IMR-90 (cell line): Measurements from ENCODE around the gene NRF1. TPM values are rescaled to one million over a fixed set of nuclear protein-coding genes. Genes with fewer than 3 reads are reported as not detected.

Experiments used
- ATAC-seq: fragments of 200-7000 bp; cut with Tn5 transposase; 2 replicates; pipeline ENCODE4 v1.9.1; 2020; ENCODE audit warnings: low read depth, mild to moderate bottlenecking, moderate library complexity
- BruUV-seq: library from RNA; stranded (reverse); fragments of 400-500 nt; replicated peaks from 2 replicates; lab custom pipeline; 2021; lab: Mats Ljungman, UMichigan
- CTCF ChIA-PET: fragments of 300-600 bp; formaldehyde crosslinking; extraction: SDS; loops from one replicate; lab custom pipeline; 2021; ENCODE audit warnings: antibody characterized with exemption; lab: Yijun Ruan, JAX
- POLR2A ChIA-PET: fragments of 300-600 bp; sonication (Branson Sonifier 250); formaldehyde crosslinking; loops from one replicate; lab custom pipeline; 2022; ENCODE audit warnings: antibody characterized with exemption; ENCODE audit not compliant: unreplicated experiment; lab: Charles Lee
- DNase-seq: peaks from one replicate; pipeline ENCODE4 v3.0.0; 2013
- H2AFZ ChIP-seq: replicated peaks from 2 replicates; pipeline ENCODE3; 2013; ENCODE audit warnings: low read length, mild to moderate bottlenecking; ENCODE audit not compliant: poor library complexity
- H2AK5ac ChIP-seq: 2 replicates; pipeline ENCODE4 v1.6.1; 2013; ENCODE audit warnings: low read depth, low read length, inconsistent platforms
- H2AK9ac ChIP-seq: replicated peaks from 2 replicates; pipeline ENCODE3; 2013; ENCODE audit warnings: mild to moderate bottlenecking, low read depth, low read length, moderate library complexity; ENCODE audit not compliant: poor library complexity
- H2BK120ac ChIP-seq: 2 replicates; pipeline ENCODE4 v1.6.1; 2013; ENCODE audit warnings: low read depth, low read length, inconsistent platforms
- H2BK15ac ChIP-seq: 3 replicates; pipeline ENCODE4 v1.6.1; 2013; ENCODE audit warnings: low read depth, low read length, inconsistent platforms
- H2BK20ac ChIP-seq: 2 replicates; pipeline ENCODE4 v1.6.1; 2013; ENCODE audit warnings: low read depth, mild to moderate bottlenecking, inconsistent platforms, low read length, moderate library complexity
- H2BK5ac ChIP-seq: 2 replicates; pipeline ENCODE4 v1.6.1; 2013; ENCODE audit warnings: mild to moderate bottlenecking, low read depth, low read length, inconsistent platforms; ENCODE audit not compliant: poor library complexity, severe bottlenecking
- H3K14ac ChIP-seq: replicated peaks from 2 replicates; pipeline ENCODE4 v1.6.1; 2013; ENCODE audit warnings: low read depth, low read length, inconsistent platforms
- H3K18ac ChIP-seq: 2 replicates; pipeline ENCODE4 v1.6.1; 2013; ENCODE audit warnings: low read depth, low read length, control low read depth
- H3K23ac ChIP-seq: 2 replicates; pipeline ENCODE4 v1.6.1; 2013; ENCODE audit warnings: low read depth, low read length, inconsistent platforms
- H3K27ac ChIP-seq: 2 replicates; pipeline ENCODE4 v1.5.1; 2013; ENCODE audit warnings: mild to moderate bottlenecking, control low read depth, low read length; ENCODE audit not compliant: insufficient read depth
- H3K27me3 ChIP-seq: 2 replicates; pipeline ENCODE4 v1.6.1; 2013; ENCODE audit warnings: low read length; ENCODE audit not compliant: control insufficient read depth, insufficient read depth
- H3K36me3 ChIP-seq: 2 replicates; pipeline ENCODE4 v1.6.1; 2013; ENCODE audit warnings: low read length, mixed read lengths; ENCODE audit not compliant: control insufficient read depth, insufficient read depth
- H3K4ac ChIP-seq: 2 replicates; pipeline ENCODE4 v1.6.1; 2013; ENCODE audit warnings: low read depth, low read length, inconsistent platforms
- H3K4me1 ChIP-seq: 2 replicates; pipeline ENCODE4 v1.6.1; 2013; ENCODE audit warnings: low read length, mixed read lengths; ENCODE audit not compliant: control insufficient read depth, insufficient read depth
- H3K4me2 ChIP-seq: 2 replicates; pipeline ENCODE4 v1.6.1; 2013; ENCODE audit warnings: low read depth, mild to moderate bottlenecking, control low read depth, low read length, moderate library complexity
- H3K4me3 ChIP-seq: 2 replicates; pipeline ENCODE4 v1.5.1; 2013; ENCODE audit warnings: low read depth, mild to moderate bottlenecking, control low read depth, low read length, moderate library complexity; ENCODE audit not compliant: insufficient read depth
- H3K56ac ChIP-seq: 2 replicates; pipeline ENCODE4 v1.6.1; 2013; ENCODE audit warnings: low read length, inconsistent platforms; ENCODE audit not compliant: insufficient read depth; ENCODE audit errors: extremely low read depth
- H3K79me1 ChIP-seq, 2 experiments: 2 replicates each; pipeline ENCODE4 v1.6.1; 2013; ENCODE audit warnings: low read length in 2 of 2, inconsistent platforms in 1 of 2, low read depth in 1 of 2
- H3K9ac ChIP-seq: 2 replicates; pipeline ENCODE4 v1.6.1; 2013; ENCODE audit warnings: low read depth, low read length, control low read depth
- H3K9me1 ChIP-seq: 2 replicates; pipeline ENCODE4 v1.6.1; 2013; ENCODE audit warnings: low read length, inconsistent platforms; ENCODE audit not compliant: insufficient read depth
- H3K9me3 ChIP-seq: 2 replicates; pipeline ENCODE4 v1.6.1; 2013; ENCODE audit warnings: low read length; ENCODE audit not compliant: control insufficient read depth, insufficient read depth
- H4K20me1 ChIP-seq: 2 replicates; pipeline ENCODE4 v1.6.1; 2013; ENCODE audit warnings: low read length, inconsistent platforms; ENCODE audit not compliant: insufficient read depth
- H4K5ac ChIP-seq: 2 replicates; pipeline ENCODE4 v1.6.1; 2013; ENCODE audit warnings: mild to moderate bottlenecking, low read depth, low read length, control low read depth
- H4K8ac ChIP-seq, 2 experiments: 2 replicates each; pipeline ENCODE4 v1.6.1; 2013; ENCODE audit warnings: low read depth in 2 of 2, low read length in 2 of 2, control low read depth in 1 of 2, inconsistent platforms in 1 of 2
- H4K91ac ChIP-seq: 2 replicates; pipeline ENCODE4 v1.6.1; 2013; ENCODE audit warnings: low read depth, low read length, inconsistent platforms; ENCODE audit not compliant: insufficient read depth
- BHLHE40 ChIP-seq: fragments of 150-350 bp; IDR thresholded peaks from 2 replicates; pipeline ENCODE4 v1.6.1; 2016; ENCODE audit warnings: mild to moderate bottlenecking, low read depth, low read length
- CEBPB ChIP-seq: IDR thresholded peaks from 2 replicates; pipeline ENCODE4 v1.6.1; 2012; ENCODE audit warnings: low read depth, low read length, improper control_type of control experiment
- CHD1 ChIP-seq: IDR thresholded peaks from 2 replicates; pipeline ENCODE4 v1.6.1; 2012; ENCODE audit warnings: low read depth, low read length, improper control_type of control experiment
- FOS ChIP-seq: fragments of 150-350 bp; IDR thresholded peaks from 2 replicates; pipeline ENCODE4 v1.6.1; 2016; ENCODE audit warnings: low read depth, low read length
- MAFK ChIP-seq: IDR thresholded peaks from 2 replicates; pipeline ENCODE4 v1.6.1; 2012; ENCODE audit warnings: low read depth, low read length, improper control_type of control experiment
- MAZ ChIP-seq: IDR thresholded peaks from 2 replicates; pipeline ENCODE4 v1.6.1; 2012; ENCODE audit warnings: low read depth, mild to moderate bottlenecking, low read length, improper control_type of control experiment, moderate library complexity, borderline replicate concordance
- MXI1 ChIP-seq: IDR thresholded peaks from 2 replicates; pipeline ENCODE4 v1.6.1; 2012; ENCODE audit warnings: low read depth, mild to moderate bottlenecking, low read length, moderate library complexity, borderline replicate concordance
- NFE2L2 ChIP-seq: fragments of 150-350 bp; IDR thresholded peaks from 2 replicates; pipeline ENCODE4 v1.6.1; 2016; ENCODE audit warnings: low read depth, mild to moderate bottlenecking, low read length
- POLR2A ChIP-seq: IDR thresholded peaks from 2 replicates; pipeline ENCODE4 v1.6.1; 2012; ENCODE audit warnings: mild to moderate bottlenecking, low read depth, low read length
- RAD21 ChIP-seq: IDR thresholded peaks from 2 replicates; pipeline ENCODE4 v1.6.1; 2012; ENCODE audit warnings: low read length, improper control_type of control experiment
- RCOR1 ChIP-seq: IDR thresholded peaks from 2 replicates; pipeline ENCODE4 v1.6.1; 2012; ENCODE audit warnings: mild to moderate bottlenecking, low read length, improper control_type of control experiment; ENCODE audit not compliant: insufficient replicate concordance
- RFX5 ChIP-seq: IDR thresholded peaks from 2 replicates; pipeline ENCODE4 v1.8.0; 2012; ENCODE audit warnings: low read depth, mild to moderate bottlenecking, low read length, moderate library complexity
- SMC3 ChIP-seq: fragments of 150-350 bp; IDR thresholded peaks from 2 replicates; pipeline ENCODE4 v1.6.1; 2016; ENCODE audit warnings: low read depth, mild to moderate bottlenecking, antibody characterized with exemption, low read length, moderate library complexity
- WGBS, 2 experiments: methylation state at CpG; one replicate each; pipeline versions ENCODE4 v1.1.5 to v1.1.7; 2013; ENCODE audit warnings: missing lambda C conversion rate in 2 of 2; ENCODE audit not compliant: insufficient read length in 1 of 2; ENCODE audit errors: extremely low coverage in 2 of 2; 5-methylcytosine and 5-hydroxymethylcytosine counted together
- dilution Hi-C: fragments of 300-500 bp; cut with HindIII; formaldehyde crosslinking; loops from one replicate; pipeline ENCODE4 v1.14.3; 2018; ENCODE audit warnings: low sequenced_read_pairs; ENCODE audit not compliant: unreplicated experiment
- in situ Hi-C: fragments of 300-500 bp; cut with MboI; formaldehyde crosslinking; loops from 3 replicates; pipeline ENCODE4 v1.14.3; 2019; ENCODE audit warnings: low sequenced_read_pairs, inconsistent platforms, mixed read lengths
- intact Hi-C: fragments of 100-400 bp; cut with micrococcal nuclease; formaldehyde crosslinking; loops from 2 replicates; pipeline ENCODE4 v1.10.0; 2022
- polyA plus RNA-seq, 3 experiments: library from polyadenylated mRNA; depleted of rRNA; stranded (reverse); fragments of >200 nt; gene quantifications; 2 replicates each; pipeline ENCODE4 v1.2.3, GENCODE V29; 2012; ENCODE audit warnings: low replicate concordance in 1 of 3
- total RNA-seq: library from RNA; depleted of rRNA; stranded (reverse); fragments of >200 nt; gene quantifications from 2 replicates; pipeline ENCODE4 v1.2.3, GENCODE V29; 2012
- TF ChIP-seq, protein P1 (sequence below): conservative IDR thresholded peaks from 2 replicates; pipeline ENCODE4 v1.5.1; 2012; ENCODE audit warnings: mild to moderate bottlenecking, low read depth, low read length, improper control_type of control experiment
- TF ChIP-seq, protein P2 (sequence below): fragments of 150-350 bp; IDR thresholded peaks from 2 replicates; pipeline ENCODE4 v1.6.1; 2017; ENCODE audit warnings: mild to moderate bottlenecking, antibody characterized with exemption, low read length, low read depth
- TF ChIP-seq, protein P3 (sequence below): fragments of 150-350 bp; IDR thresholded peaks from 2 replicates; pipeline ENCODE4 v1.6.1; 2016; ENCODE audit warnings: low read depth, mild to moderate bottlenecking, low read length, moderate library complexity, borderline replicate concordance

NRF1 gene
- total and polyA plus RNA-seq, 2 of the 4 experiments (the other 2 are of a cell fraction), result 11.4 to 15.8 TPM

GRCh38 chr7:129616530-129616929, 5.0 kb downstream of the NRF1 start:
- no TSS peak for BruUV-seq
- H3K9me1 ChIP-seq, result no peaks in the 10 kb centered on the region; the same call in 1 of the 2 replicates
- intact Hi-C loops, result no loop called here
- in situ Hi-C loops, result no loop called here
- peaks cover 2% of the 10 kb centered on the region for H3K4me1 ChIP-seq
- dilution Hi-C loops, result no loop called here
- H3K79me1 ChIP-seq, result peaks cover 31 to 68% of the 10 kb centered on the region in 2 experiments
- H3K4me2 ChIP-seq, result no peak overlapping the region
- no peak overlapping the region for H2BK120ac ChIP-seq
- no peak overlapping the region for H3K4ac ChIP-seq
- ChIA-PET POLR2A (no interaction called here), CTCF (no interaction called here)
- no peak overlapping the region for H2BK5ac ChIP-seq
- H3K9ac ChIP-seq, result no peak overlapping the region
- ATAC-seq (no peak), DNase-seq (no peak)
- H3K27ac ChIP-seq, result no peak overlapping the region
- no peak overlapping the region for H2BK20ac ChIP-seq
- H2AK9ac ChIP-seq, result no peak overlapping the region
- no peak overlapping the region for H2AK5ac ChIP-seq
- H4K5ac ChIP-seq, result no peak overlapping the region
- no peak for TF ChIP-seq RFX5
- TF ChIP-seq FOS, result no peak
- TF ChIP-seq RAD21, result no peak
- TF ChIP-seq POLR2A, result no peak
- no peak for TF ChIP-seq MXI1
- TF ChIP-seq MAZ, result no peak
- no peak for TF ChIP-seq CEBPB
- no peak for TF ChIP-seq RCOR1
- no peak for TF ChIP-seq NFE2L2
- no peak for TF ChIP-seq CHD1
- TF ChIP-seq SMC3, result no peak
- TF ChIP-seq, protein P1, sequence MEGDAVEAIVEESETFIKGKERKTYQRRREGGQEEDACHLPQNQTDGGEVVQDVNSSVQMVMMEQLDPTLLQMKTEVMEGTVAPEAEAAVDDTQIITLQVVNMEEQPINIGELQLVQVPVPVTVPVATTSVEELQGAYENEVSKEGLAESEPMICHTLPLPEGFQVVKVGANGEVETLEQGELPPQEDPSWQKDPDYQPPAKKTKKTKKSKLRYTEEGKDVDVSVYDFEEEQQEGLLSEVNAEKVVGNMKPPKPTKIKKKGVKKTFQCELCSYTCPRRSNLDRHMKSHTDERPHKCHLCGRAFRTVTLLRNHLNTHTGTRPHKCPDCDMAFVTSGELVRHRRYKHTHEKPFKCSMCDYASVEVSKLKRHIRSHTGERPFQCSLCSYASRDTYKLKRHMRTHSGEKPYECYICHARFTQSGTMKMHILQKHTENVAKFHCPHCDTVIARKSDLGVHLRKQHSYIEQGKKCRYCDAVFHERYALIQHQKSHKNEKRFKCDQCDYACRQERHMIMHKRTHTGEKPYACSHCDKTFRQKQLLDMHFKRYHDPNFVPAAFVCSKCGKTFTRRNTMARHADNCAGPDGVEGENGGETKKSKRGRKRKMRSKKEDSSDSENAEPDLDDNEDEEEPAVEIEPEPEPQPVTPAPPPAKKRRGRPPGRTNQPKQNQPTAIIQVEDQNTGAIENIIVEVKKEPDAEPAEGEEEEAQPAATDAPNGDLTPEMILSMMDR, result no peak
- no peak for TF ChIP-seq BHLHE40
- TF ChIP-seq, protein P2, sequence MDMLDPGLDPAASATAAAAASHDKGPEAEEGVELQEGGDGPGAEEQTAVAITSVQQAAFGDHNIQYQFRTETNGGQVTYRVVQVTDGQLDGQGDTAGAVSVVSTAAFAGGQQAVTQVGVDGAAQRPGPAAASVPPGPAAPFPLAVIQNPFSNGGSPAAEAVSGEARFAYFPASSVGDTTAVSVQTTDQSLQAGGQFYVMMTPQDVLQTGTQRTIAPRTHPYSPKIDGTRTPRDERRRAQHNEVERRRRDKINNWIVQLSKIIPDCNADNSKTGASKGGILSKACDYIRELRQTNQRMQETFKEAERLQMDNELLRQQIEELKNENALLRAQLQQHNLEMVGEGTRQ, result no peak
- TF ChIP-seq, protein P3, sequence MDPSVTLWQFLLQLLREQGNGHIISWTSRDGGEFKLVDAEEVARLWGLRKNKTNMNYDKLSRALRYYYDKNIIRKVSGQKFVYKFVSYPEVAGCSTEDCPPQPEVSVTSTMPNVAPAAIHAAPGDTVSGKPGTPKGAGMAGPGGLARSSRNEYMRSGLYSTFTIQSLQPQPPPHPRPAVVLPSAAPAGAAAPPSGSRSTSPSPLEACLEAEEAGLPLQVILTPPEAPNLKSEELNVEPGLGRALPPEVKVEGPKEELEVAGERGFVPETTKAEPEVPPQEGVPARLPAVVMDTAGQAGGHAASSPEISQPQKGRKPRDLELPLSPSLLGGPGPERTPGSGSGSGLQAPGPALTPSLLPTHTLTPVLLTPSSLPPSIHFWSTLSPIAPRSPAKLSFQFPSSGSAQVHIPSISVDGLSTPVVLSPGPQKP, result no peak
- TF ChIP-seq MAFK, result no peak
- peak overlapping the region in 1 of 2 experiments; percentile 40; a peak in 1 of 4 replicates for H4K8ac ChIP-seq
- H3K18ac ChIP-seq, result no peak overlapping the region
- no peak overlapping the region for H2BK15ac ChIP-seq
- H2AFZ ChIP-seq, result no peak overlapping the region
- peak overlapping the region; percentile 80; the same call in 1 of the 2 replicates for H3K23ac ChIP-seq
- no CpG with 5 or more reads among the region's 4 CpGs for WGBS, 2 experiments
- no peak overlapping the region for H3K4me3 ChIP-seq
- no peak overlapping the region for H3K56ac ChIP-seq
- no peak overlapping the region for H4K91ac ChIP-seq
- H3K9me3 ChIP-seq, result no peaks in the 10 kb centered on the region
- H3K27me3 ChIP-seq, result no peaks in the 10 kb centered on the region
- H3K36me3 ChIP-seq, result no peaks in the 10 kb centered on the region
- no peak overlapping the region for H3K14ac ChIP-seq
- H4K20me1 ChIP-seq, result peaks cover 54% of the 10 kb centered on the region
